ENCODE measurements around the gene ADORA3. TPM values are rescaled to one million over a fixed set of nuclear protein-coding genes. Genes with fewer than 3 reads are reported as not detected.

Gene ADORA3
- total RNA-seq, 3 donors from 2014 or later: 1.3 to 8.4 (median 7.5) TPM

- intact Hi-C loops (cut with DNase I, micrococcal nuclease): no loop called here
- H3K36me3 ChIP-seq (ENCODE audit: low read depth): no peaks in the 10 kb centered on the region
- no peak for DNase-seq
- H3K4me1 ChIP-seq (ENCODE audit: low read depth): no peaks in the 10 kb centered on the region
- H3K9me3 ChIP-seq: no peaks in the 10 kb centered on the region
- ATAC-seq: no peak
- H3K4me3 ChIP-seq: no peak overlapping the region
- TF ChIP-seq, protein P1, sequence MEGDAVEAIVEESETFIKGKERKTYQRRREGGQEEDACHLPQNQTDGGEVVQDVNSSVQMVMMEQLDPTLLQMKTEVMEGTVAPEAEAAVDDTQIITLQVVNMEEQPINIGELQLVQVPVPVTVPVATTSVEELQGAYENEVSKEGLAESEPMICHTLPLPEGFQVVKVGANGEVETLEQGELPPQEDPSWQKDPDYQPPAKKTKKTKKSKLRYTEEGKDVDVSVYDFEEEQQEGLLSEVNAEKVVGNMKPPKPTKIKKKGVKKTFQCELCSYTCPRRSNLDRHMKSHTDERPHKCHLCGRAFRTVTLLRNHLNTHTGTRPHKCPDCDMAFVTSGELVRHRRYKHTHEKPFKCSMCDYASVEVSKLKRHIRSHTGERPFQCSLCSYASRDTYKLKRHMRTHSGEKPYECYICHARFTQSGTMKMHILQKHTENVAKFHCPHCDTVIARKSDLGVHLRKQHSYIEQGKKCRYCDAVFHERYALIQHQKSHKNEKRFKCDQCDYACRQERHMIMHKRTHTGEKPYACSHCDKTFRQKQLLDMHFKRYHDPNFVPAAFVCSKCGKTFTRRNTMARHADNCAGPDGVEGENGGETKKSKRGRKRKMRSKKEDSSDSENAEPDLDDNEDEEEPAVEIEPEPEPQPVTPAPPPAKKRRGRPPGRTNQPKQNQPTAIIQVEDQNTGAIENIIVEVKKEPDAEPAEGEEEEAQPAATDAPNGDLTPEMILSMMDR (IDR thresholded peaks at IDR 0.05): no peak
These were observed 7.0 kb downstream of the ADORA3 start for GRCh38 chr1:111496398-111496797.

GRCh38 chr1:111491070-111491469 is 12.4 kb downstream of the ADORA3 start:
- no peak for ATAC-seq
- no peaks in the 10 kb centered on the region for H3K36me3 ChIP-seq (ENCODE audit: low read depth)
- TF ChIP-seq, protein P1 (IDR thresholded peaks at IDR 0.05): no peak

DNA sequence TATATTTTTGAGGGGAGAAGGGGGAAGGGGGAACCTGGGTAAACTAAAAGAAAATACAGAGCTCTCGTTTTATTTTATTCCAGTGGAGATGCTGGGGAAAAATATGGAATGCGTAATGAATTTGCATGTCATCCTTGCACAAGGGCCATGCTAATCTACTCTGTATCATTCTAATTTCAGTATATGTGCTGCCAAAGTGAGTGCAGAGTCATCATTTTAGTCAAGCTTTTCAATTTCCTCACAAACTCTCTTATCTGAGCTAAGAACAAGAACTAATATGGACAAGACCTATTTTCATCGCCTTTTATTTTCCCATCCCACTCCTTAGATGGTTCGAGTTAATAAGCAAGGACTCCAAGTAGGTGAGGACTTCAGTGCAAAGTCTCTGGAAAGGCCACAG is 13.2 kb downstream of the ADORA3 start:
- Histone ChIP-seq H3K4me1 (ENCODE audit: low read depth) (no peaks in the 10 kb centered on the region), H3K9me3 (no peaks in the 10 kb centered on the region), H3K4me3 (no peak overlapping the region), H3K36me3 (ENCODE audit: low read depth) (no peaks in the 10 kb centered on the region)
- no peak for ATAC-seq
- DNase-seq: no peak
- intact Hi-C loops (cut with DNase I, micrococcal nuclease): no loop called here
- TF ChIP-seq, protein P1 (IDR thresholded peaks at IDR 0.05): no peak

More at GRCh38 chr1:111491070-111491469, 12.4 kb downstream of the ADORA3 start:
- intact Hi-C loops (cut with DNase I, micrococcal nuclease): no loop called here
- no peak for DNase-seq
- Histone ChIP-seq H3K4me1 (ENCODE audit: low read depth) (no peaks in the 10 kb centered on the region), H3K4me3 (no peak overlapping the region), H3K9me3 (no peaks in the 10 kb centered on the region)

DNA sequence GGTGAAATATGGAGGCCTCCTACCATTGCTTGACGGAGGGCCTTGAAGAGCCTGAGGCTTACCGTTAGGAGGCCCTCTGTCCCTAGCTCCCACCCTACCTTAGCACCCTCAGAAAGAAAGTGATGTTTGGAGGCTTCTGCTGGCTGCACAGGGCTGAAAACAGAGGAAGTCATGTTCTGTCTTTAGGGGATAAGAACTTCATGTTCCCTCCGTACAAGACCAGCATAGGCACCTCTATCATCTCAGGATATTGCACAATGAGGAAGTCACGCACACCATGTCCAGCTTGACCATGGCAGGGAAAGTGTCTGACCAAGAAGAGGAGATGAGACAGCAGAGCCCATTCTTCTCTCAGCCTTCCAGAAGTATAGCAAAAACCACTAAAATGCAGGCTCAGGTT is 13.8 kb downstream of the ADORA3 start:
- intact Hi-C loops (cut with DNase I, micrococcal nuclease): loop anchor here in 1 of 2 donors (10.0 kb wide), 1 partner anchor 275 kb away; no protein-coding TSS in a partner anchor

DNA sequence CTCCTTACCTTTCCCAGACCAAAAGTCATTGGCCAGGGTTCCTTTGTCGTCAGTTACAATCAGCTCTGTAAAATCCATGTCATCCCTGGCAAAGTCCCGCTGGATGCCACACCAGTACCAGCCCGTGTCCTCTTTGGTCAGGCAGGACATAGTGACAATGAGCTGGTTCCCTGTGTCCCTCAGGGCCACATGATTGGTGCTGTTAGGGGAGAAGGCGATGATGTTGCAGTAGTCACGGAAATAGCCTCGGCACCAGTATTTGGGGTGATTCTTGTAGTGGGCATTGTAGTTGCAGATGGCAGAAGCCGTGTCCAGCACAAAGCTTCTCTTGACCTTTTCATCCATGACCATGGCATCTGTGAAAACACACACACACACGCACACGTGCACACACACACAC is 14.8 kb downstream of the ADORA3 start:
- Histone ChIP-seq H3K4me1 (ENCODE audit: low read depth) (no peaks in the 10 kb centered on the region), H3K4me3 (no peak overlapping the region), H3K9me3 (no peaks in the 10 kb centered on the region), H3K36me3 (ENCODE audit: low read depth) (no peaks in the 10 kb centered on the region)
- TF ChIP-seq, protein P1 (IDR thresholded peaks at IDR 0.05): no peak
- ATAC-seq: no peak
- intact Hi-C loops (cut with DNase I, micrococcal nuclease): loop anchor here in 1 of 2 donors (10.0 kb wide), 1 partner anchor 276 kb away; no protein-coding TSS in a partner anchor
- DNase-seq: no peak

More for the DNA sequence above, 13.8 kb downstream of the ADORA3 start:
- Histone ChIP-seq H3K4me3 (no peak overlapping the region), H3K9me3 (no peaks in the 10 kb centered on the region), H3K4me1 (ENCODE audit: low read depth) (no peaks in the 10 kb centered on the region), H3K36me3 (ENCODE audit: low read depth) (no peaks in the 10 kb centered on the region)
- DNase-seq (peak in 1 of 3 donors; percentile 35), ATAC-seq (peak; percentile 68)
- TF ChIP-seq, protein P1 (IDR thresholded peaks at IDR 0.05): no peak

DNA sequence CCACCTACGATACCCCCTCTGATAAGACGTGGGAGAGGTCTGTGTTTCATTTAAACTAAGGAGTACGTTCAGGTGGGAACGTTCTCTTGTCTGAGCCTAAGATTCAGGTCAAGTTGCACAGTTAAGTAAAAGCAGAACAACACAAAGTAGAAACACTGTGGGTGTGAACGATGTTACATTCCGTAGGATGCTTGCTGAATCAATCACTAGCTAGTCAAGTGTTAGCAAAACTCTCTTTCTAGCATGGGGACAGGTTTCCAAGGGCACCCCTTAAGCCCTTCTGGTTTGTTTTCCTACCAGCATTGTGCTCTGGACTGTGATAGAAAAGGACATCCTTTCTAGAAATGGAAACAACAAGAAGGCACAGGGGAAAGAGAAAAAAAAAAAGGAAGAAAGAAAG is 16.3 kb downstream of the ADORA3 start:
- no peaks in the 10 kb centered on the region for H3K36me3 ChIP-seq (ENCODE audit: low read depth)
- no peak for DNase-seq
- intact Hi-C loops (cut with DNase I, micrococcal nuclease): loop anchor here in 1 of 2 donors (10.0 kb wide), 1 partner anchor 278 kb away; no protein-coding TSS in a partner anchor
- ATAC-seq: no peak
- no peak overlapping the region for H3K4me3 ChIP-seq
- TF ChIP-seq, protein P1 (IDR thresholded peaks at IDR 0.05): no peak
- no peaks in the 10 kb centered on the region for H3K9me3 ChIP-seq
- no peaks in the 10 kb centered on the region for H3K4me1 ChIP-seq (ENCODE audit: low read depth)
